ENCODE measurements around the gene PTGR1.
"Not testable (repeated sequence)": the region's sequence is repeated elsewhere in the genome, so short reads cannot be mapped to it uniquely, and the experiment has no call there.

Gene PTGR1

GRCh38 chr9:111599092-111599954, at the start of gene PTGR1:
Gene PTGR1 (minus strand): TSS chr9:111599647. CDS start chr9:111597422, 2,225 bp downstream.
- DNase-seq (ENCODE audit: low spot score) (peak; percentile 84), FAIRE-seq (no peak)

GRCh38 chr9:111649016-111649415, 49.6 kb upstream of the PTGR1 start:
- FAIRE-seq, result no peak
- DNase-seq (ENCODE audit: low spot score), result no peak

- DNase-seq (ENCODE audit: low spot score) (no peak), FAIRE-seq (no peak)
Measured at GRCh38 chr9:111648066-111648465, 48.6 kb upstream of the PTGR1 start.

- DNase-seq (ENCODE audit: low spot score) (no peak), FAIRE-seq (no peak)
Measured at GRCh38 chr9:111646417-111646816, 47.0 kb upstream of the PTGR1 start.

GRCh38 chr9:111645806-111646205, 46.4 kb upstream of the PTGR1 start:
- no peak for FAIRE-seq
- no peak for DNase-seq (ENCODE audit: low spot score)

GRCh38 chr9:111644195-111644772, 44.8 kb upstream of the PTGR1 start:
- DNase-seq (ENCODE audit: low spot score) (no peak), FAIRE-seq (no peak)

- no peak for DNase-seq (ENCODE audit: low spot score)
- FAIRE-seq, result no peak
Measured at GRCh38 chr9:111637421-111637950, 38.0 kb upstream of the PTGR1 start.

GRCh38 chr9:111634860-111635259, 35.4 kb upstream of the PTGR1 start:
- DNase-seq (ENCODE audit: low spot score) (no peak), FAIRE-seq (no peak)

GRCh38 chr9:111633389-111633736, 33.9 kb upstream of the PTGR1 start:
- FAIRE-seq (no peak), DNase-seq (ENCODE audit: low spot score) (no peak)

- FAIRE-seq (no peak), DNase-seq (ENCODE audit: low spot score) (no peak)
Measured at GRCh38 chr9:111632695-111633388, 33.4 kb upstream of the PTGR1 start.

GRCh38 chr9:111632060-111632459, 32.6 kb upstream of the PTGR1 start:
- no peak for DNase-seq (ENCODE audit: low spot score)
- FAIRE-seq, result no peak

- FAIRE-seq, result peak; percentile 83
Measured at GRCh38 chr9:111631214-111631971, 31.9 kb upstream of the PTGR1 start, which contains the start of gene DNAJC25. Gene DNAJC25 (plus strand): TSS chr9:111631334. CDS start chr9:111631408, 74 bp downstream.

GRCh38 chr9:111630964-111631213, 31.4 kb upstream of the PTGR1 start:
- no peak for DNase-seq (ENCODE audit: low spot score)
- no peak for FAIRE-seq

More at GRCh38 chr9:111631214-111631971, 31.9 kb upstream of the PTGR1 start, which contains the start of gene DNAJC25:
- DNase-seq (ENCODE audit: low spot score), result peak; percentile 100

- FAIRE-seq, result no peak
- no peak for DNase-seq (ENCODE audit: low spot score)
Measured at GRCh38 chr9:111630182-111630963, 30.9 kb upstream of the PTGR1 start.

- FAIRE-seq, result no peak
- no peak for DNase-seq (ENCODE audit: low spot score)
Measured at GRCh38 chr9:111628411-111628810, 29.0 kb upstream of the PTGR1 start.

GRCh38 chr9:111627260-111627963, 28.0 kb upstream of the PTGR1 start:
- no peak for DNase-seq (ENCODE audit: low spot score)
- FAIRE-seq, result no peak

GRCh38 chr9:111622626-111623025, 23.2 kb upstream of the PTGR1 start:
- FAIRE-seq, result no peak
- peak; percentile 24 for DNase-seq (ENCODE audit: low spot score)

- DNase-seq (ENCODE audit: low spot score) (peak; percentile 14), FAIRE-seq (no peak)
Measured at GRCh38 chr9:111621895-111622480, 22.5 kb upstream of the PTGR1 start.

GRCh38 chr9:111617349-111617748, 17.9 kb upstream of the PTGR1 start:
- FAIRE-seq; DNase-seq (ENCODE audit: low spot score): not testable (repeated sequence)

GRCh38 chr9:111615928-111616327, 16.5 kb upstream of the PTGR1 start:
- FAIRE-seq (no peak), DNase-seq (ENCODE audit: low spot score) (no peak)
